Hippocampal formation (tissue), 2 donors: ENCODE data around the gene CHTF18.
"Not testable (repeated sequence)": the region's sequence is repeated elsewhere in the genome, so short reads cannot be mapped to it uniquely, and the experiment has no call there.

Experiments used
- DNase-seq, 2 donors: peaks; one replicate each; lab custom pipeline; 2025; lab: John Stamatoyannopoulos, UW

Gene CHTF18

GRCh38 chr16:830871-831570, 42.6 kb downstream of the CHTF18 start:
- DNase-seq, result no peak

GRCh38 chr16:831571-832413, 43.4 kb downstream of the CHTF18 start:
- DNase-seq, result no peak

GRCh38 chr16:832652-833336, 44.4 kb downstream of the CHTF18 start:
- no peak for DNase-seq

- DNase-seq, result no peak
Measured at GRCh38 chr16:833411-833810, 45.0 kb downstream of the CHTF18 start.

GRCh38 chr16:835373-835772, 47.0 kb downstream of the CHTF18 start:
- no peak for DNase-seq

- DNase-seq, result no peak
Measured at GRCh38 chr16:836221-836620, 47.8 kb downstream of the CHTF18 start.

- not testable (repeated sequence) for DNase-seq
Measured at GRCh38 chr16:836822-837221, 48.4 kb downstream of the CHTF18 start.

GRCh38 chr16:838741-839140, 50.3 kb downstream of the CHTF18 start:
- no peak for DNase-seq

- no peak for DNase-seq
Measured at GRCh38 chr16:839643-840408, 51.4 kb downstream of the CHTF18 start.

GRCh38 chr16:840561-841454, 52.4 kb downstream of the CHTF18 start:
- DNase-seq, result no peak

GRCh38 chr16:841455-842060, 53.1 kb downstream of the CHTF18 start:
- no peak for DNase-seq

- no peak for DNase-seq
Measured at GRCh38 chr16:842061-842476, 53.6 kb downstream of the CHTF18 start.

- DNase-seq, result no peak
Measured at GRCh38 chr16:842711-843560, 54.5 kb downstream of the CHTF18 start.

- no peak for DNase-seq
Measured at GRCh38 chr16:843771-844170, 55.4 kb downstream of the CHTF18 start.

- DNase-seq, result no peak
Measured at GRCh38 chr16:844638-845350, 56.4 kb downstream of the CHTF18 start.

- DNase-seq, result no peak
Measured at GRCh38 chr16:845351-845745, 56.9 kb downstream of the CHTF18 start.

GRCh38 chr16:847151-847550, 58.7 kb downstream of the CHTF18 start:
- DNase-seq, result no peak
